Measurements from ENCODE around the gene CPNE7. TPM values are rescaled to one million over a fixed set of nuclear protein-coding genes. Genes with fewer than 3 reads are reported as not detected.

Gene CPNE7
- total and polyA plus RNA-seq, 9 of the 15 experiments (the other 6 are each of a cell fraction or from before 2014, with no cell fraction given), result 0.30 to 73.4 (median 32.7) TPM

DNA sequence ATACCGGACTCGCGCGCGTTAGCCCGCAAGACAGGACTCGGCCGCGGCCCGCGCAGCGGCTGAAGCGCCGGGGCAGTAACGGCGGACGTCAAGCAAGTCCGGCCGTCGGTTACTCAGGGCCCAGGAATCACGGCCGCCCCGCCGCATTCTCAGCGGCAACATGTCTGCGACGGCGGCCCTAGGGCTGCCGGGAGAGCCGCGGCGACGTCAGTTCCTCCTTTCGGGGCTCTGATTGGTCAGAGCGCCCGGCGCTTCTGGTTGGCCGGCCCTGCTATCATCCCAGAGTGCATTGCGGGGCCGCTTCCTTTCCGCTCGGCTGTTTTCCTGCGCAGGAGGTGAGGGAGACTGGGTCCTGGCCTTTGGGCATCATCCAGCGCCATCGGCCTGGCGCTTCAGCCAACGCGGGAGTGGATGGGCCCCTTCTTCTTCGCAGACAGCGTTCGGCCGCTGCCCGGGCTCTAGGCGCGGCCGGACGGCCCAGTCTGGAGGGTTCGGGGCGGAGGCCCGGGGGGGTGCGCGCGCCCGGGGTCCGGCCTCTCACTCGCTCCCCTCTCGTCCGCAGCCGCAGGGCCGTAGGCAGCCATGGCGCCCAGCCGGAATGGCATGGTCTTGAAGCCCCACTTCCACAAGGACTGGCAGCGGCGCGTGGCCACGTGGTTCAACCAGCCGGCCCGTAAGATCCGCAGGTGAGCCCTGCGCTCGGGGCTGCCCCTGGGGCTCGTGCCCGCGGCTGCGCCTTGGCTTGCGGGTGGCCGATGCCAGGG is 15.0 kb upstream of the CPNE7 start, which contains the start of gene RPL13 (continued):
- peak; percentile 84 for TF ChIP-seq PRPF4 (IDR thresholded peaks at IDR 0.05; ENCODE audit: insufficient read depth, low read depth, low read length, poor library complexity, severe bottlenecking)
- TF ChIP-seq ESRRB (CRISPR knock-in tag; IDR thresholded peaks at IDR 0.05; ENCODE audit: borderline replicate concordance), result no peak
- TF ChIP-seq TAF1 (IDR thresholded peaks at IDR 0.05; ENCODE audit: control insufficient read depth, extremely low read depth, insufficient read depth, low read length, severe bottlenecking), result peak; percentile 99
- TF ChIP-seq ZNF695 (CRISPR knock-in tag; IDR thresholded peaks at IDR 0.05), result no peak
- peak; percentile 48 for TF ChIP-seq KDM2B (CRISPR knock-in tag; IDR thresholded peaks at IDR 0.05)
- no peak for TF ChIP-seq HIVEP1 (CRISPR knock-in tag; IDR thresholded peaks at IDR 0.05)
- no peak for TF ChIP-seq ZNF79 (CRISPR knock-in tag; IDR thresholded peaks at IDR 0.05; ENCODE audit: low read depth)
- TF ChIP-seq, protein P1, sequence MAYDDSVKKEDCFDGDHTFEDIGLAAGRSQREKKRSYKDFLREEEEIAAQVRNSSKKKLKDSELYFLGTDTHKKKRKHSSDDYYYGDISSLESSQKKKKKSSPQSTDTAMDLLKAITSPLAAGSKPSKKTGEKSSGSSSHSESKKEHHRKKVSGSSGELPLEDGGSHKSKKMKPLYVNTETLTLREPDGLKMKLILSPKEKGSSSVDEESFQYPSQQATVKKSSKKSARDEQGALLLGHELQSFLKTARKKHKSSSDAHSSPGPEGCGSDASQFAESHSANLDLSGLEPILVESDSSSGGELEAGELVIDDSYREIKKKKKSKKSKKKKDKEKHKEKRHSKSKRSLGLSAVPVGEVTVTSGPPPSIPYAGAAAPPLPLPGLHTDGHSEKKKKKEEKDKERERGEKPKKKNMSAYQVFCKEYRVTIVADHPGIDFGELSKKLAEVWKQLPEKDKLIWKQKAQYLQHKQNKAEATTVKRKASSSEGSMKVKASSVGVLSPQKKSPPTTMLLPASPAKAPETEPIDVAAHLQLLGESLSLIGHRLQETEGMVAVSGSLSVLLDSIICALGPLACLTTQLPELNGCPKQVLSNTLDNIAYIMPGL (CRISPR knock-in tag; IDR thresholded peaks at IDR 0.05), result 0 out of 2 replicates have a peak, but pooled peaks have one; percentile 45
- TF ChIP-seq ZNF41 (CRISPR knock-in tag; conservative IDR thresholded peaks at IDR 0.05), result no peak
- TF ChIP-seq, protein P2, sequence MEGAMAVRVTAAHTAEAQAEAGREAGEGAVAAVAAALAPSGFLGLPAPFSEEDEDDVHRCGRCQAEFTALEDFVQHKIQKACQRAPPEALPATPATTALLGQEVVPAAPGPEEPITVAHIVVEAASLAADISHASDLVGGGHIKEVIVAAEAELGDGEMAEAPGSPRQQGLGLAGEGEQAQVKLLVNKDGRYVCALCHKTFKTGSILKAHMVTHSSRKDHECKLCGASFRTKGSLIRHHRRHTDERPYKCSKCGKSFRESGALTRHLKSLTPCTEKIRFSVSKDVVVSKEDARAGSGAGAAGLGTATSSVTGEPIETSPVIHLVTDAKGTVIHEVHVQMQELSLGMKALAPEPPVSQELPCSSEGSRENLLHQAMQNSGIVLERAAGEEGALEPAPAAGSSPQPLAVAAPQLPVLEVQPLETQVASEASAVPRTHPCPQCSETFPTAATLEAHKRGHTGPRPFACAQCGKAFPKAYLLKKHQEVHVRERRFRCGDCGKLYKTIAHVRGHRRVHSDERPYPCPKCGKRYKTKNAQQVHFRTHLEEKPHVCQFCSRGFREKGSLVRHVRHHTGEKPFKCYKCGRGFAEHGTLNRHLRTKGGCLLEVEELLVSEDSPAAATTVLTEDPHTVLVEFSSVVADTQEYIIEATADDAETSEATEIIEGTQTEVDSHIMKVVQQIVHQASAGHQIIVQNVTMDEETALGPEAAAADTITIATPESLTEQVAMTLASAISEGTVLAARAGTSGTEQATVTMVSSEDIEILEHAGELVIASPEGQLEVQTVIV (CRISPR knock-in tag; IDR thresholded peaks at IDR 0.05; ENCODE audit: borderline replicate concordance), result no peak
- TF ChIP-seq, protein P3, sequence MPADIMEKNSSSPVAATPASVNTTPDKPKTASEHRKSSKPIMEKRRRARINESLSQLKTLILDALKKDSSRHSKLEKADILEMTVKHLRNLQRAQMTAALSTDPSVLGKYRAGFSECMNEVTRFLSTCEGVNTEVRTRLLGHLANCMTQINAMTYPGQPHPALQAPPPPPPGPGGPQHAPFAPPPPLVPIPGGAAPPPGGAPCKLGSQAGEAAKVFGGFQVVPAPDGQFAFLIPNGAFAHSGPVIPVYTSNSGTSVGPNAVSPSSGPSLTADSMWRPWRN (IDR thresholded peaks at IDR 0.05; ENCODE audit: low read depth), result no peak
- no peak for TF ChIP-seq TEAD4 (IDR thresholded peaks at IDR 0.05; ENCODE audit: low read length)
- no peak for TF ChIP-seq TEAD4 (CRISPR knock-in tag; IDR thresholded peaks at IDR 0.05; ENCODE audit: borderline replicate concordance)
- no peak for TF ChIP-seq ZNF134 (CRISPR knock-in tag; conservative IDR thresholded peaks at IDR 0.05)
- peak; percentile 34 for TF ChIP-seq ZBTB1 (CRISPR knock-in tag; IDR thresholded peaks at IDR 0.05; ENCODE audit: borderline replicate concordance, low read depth)
- peak in 1 of 2 experiments; percentile 46; a peak in 1 of 4 replicates for TF ChIP-seq TRIM24 (IDR thresholded peaks at IDR 0.05)
- TF ChIP-seq TAL1 (IDR thresholded peaks at IDR 0.05), result no peak
- peak; percentile 76 for TF ChIP-seq RB1 (IDR thresholded peaks at IDR 0.05; ENCODE audit: low read depth)
- TF ChIP-seq ZNF311 (CRISPR knock-in tag; IDR thresholded peaks at IDR 0.05), result no peak
- peak; percentile 53; the same call in 1 of the 2 replicates for TF ChIP-seq NR2C2 (CRISPR knock-in tag; IDR thresholded peaks at IDR 0.05)
- peak; percentile 38; the same call in 1 of the 2 replicates for TF ChIP-seq NR2C2 (tag; IDR thresholded peaks at IDR 0.05)
- TF ChIP-seq CBX8 (IDR thresholded peaks at IDR 0.05; ENCODE audit: borderline replicate concordance, extremely low read depth, low read depth, low read length, poor library complexity, severe bottlenecking), result no peak
- TF ChIP-seq, protein P4, sequence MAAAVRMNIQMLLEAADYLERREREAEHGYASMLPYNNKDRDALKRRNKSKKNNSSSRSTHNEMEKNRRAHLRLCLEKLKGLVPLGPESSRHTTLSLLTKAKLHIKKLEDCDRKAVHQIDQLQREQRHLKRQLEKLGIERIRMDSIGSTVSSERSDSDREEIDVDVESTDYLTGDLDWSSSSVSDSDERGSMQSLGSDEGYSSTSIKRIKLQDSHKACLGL (CRISPR knock-in tag; IDR thresholded peaks at IDR 0.05; ENCODE audit: borderline replicate concordance, poor library complexity, severe bottlenecking), result peak; percentile 2

Measured in K562 (cell line).